GM19328 (cell line): ENCODE measurements around the gene STXBP1.

Experiments used
- ATAC-seq: cut with Tn5 transposase; IDR thresholded peaks from one replicate; pipeline ENCODE4 v1.9.1; 2021; ENCODE audit warnings: mild to moderate bottlenecking, moderate library complexity; ENCODE audit not compliant: unreplicated experiment

Gene STXBP1

DNA sequence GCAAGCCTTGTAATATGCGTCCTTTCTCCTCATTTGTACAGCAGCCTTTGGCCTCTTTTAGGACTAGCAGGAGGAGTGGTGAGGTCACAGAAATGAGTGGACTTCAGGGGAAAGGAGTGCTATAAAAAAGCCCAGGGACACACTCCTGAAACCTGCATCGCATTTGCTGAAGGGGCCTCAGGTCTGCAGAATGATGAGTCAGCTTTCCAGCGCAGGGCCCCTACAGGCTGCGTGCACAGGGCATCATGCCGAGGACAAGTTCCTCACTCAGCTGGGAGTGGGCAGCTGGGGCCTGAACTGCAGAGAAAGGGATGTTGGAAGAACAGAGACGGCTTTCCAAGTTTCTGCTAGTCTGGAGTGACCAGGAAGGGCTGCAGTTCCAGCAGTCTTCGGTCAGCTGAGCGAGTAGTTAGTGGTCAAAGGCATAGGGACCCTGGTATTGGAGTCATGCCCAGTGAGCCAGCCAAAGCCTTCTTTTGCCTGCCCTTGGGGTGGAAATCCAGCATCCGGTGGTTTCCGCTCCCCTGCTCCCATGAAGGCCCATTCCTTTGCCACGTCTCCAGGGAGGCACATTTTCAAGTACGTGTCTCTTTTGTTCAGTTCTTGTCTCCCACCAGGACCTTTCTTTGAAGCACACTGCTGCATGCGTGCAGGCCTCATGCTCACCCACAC lies 77.4 kb downstream of the STXBP1 start:
- no peak for ATAC-seq

DNA sequence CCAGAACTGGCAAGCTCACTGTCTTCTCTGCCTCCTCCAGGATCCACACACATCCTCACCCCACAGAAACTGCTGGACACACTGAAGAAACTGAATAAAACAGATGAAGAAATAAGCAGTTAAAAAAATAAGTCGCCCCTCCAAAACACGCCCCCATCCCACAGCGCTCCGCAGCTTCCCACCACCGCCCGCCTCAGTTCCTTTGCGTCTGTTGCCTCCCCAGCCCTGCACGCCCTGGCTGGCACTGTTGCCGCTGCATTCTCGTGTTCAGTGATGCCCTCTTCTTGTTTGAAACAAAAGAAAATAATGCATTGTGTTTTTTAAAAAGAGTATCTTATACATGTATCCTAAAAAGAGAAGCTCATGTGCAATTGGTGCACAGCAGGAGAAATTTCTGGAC lies 78.7 kb downstream of the STXBP1 start:
- no peak for ATAC-seq

GRCh38 chr9:127692071-127692470 lies 80.0 kb downstream of the STXBP1 start:
- ATAC-seq: no peak

- ATAC-seq: no peak
Observed at GRCh38 chr9:127693143-127693542, 81.1 kb downstream of the STXBP1 start.

GRCh38 chr9:127693697-127694096 lies 81.6 kb downstream of the STXBP1 start:
- no peak for ATAC-seq

DNA sequence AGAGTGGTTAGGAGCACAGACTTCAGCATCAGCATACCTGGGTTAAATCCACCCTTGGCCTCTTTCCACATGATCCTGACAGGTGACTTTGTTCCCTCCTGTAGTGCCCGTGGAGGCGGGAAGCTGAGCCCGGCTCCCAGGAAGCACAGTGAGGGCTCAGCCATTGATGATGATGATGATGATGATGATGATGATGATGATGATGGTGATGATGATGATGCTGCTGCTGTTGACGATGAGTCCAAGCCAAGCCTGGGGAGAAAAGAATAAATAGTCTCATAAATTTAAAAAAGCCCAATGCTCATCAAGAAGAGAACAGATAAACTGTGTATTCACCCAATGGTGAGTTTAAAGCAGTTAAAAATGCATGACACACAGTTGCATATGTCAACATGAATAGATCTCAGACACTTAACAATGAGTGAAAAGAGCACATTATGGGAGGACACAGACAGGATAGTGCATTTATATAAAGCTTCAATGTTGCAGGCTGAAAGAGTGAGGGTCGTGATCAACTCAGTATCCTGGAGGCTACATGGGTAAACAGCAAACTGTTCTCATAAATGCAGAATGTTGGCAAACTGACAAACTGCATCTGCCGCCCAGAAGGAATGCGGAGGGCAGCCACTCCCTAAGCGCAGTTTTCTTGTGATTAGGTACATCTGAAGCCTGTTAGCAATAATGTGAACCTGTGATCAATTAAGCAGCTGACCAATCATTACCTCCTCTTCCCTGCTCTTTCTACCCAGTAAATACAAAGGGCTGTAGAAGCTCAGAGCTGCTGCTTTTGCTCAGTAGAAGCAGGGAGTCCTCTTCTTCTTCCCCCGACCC lies 83.0 kb downstream of the STXBP1 start:
- ATAC-seq: no peak

GRCh38 chr9:127697575-127697974 lies 85.5 kb downstream of the STXBP1 start:
- ATAC-seq: no peak

GRCh38 chr9:127698386-127698785 lies 86.3 kb downstream of the STXBP1 start:
- ATAC-seq: no peak

GRCh38 chr9:127698985-127699670 lies 87.1 kb downstream of the STXBP1 start:
- ATAC-seq: peak; percentile 91

GRCh38 chr9:127700140-127700539 lies 88.1 kb downstream of the STXBP1 start:
- ATAC-seq: no peak

DNA sequence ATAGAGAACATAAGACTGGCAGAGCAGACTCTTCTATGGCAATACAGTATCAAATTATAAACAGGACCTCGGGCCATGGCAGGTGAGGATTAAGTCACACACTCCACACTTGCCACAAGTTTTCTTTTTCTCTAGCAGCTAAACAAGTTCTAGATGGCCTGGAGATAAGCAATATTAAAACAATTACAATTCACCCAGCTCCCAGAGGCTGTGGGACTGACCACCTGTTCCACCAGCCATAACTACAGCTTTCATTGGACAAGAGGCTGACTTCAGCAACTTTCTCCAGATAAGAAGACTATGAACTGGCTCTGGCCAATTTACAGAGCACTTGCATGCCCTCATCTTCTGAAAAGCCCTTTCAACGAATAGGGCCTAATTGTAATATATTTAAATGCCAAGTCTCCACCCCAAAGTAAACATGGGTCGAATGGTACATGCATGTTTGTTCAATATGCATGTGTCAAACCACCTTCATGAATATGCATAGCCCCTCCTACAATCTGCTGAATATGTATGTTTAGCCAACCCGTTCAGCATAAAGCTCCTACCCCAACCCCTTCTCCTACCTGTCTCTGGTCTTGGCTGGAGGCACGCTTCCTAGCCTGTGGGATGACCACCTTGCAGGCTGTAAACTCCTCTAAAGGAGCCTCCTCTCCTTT lies 88.6 kb downstream of the STXBP1 start:
- ATAC-seq: no peak

DNA sequence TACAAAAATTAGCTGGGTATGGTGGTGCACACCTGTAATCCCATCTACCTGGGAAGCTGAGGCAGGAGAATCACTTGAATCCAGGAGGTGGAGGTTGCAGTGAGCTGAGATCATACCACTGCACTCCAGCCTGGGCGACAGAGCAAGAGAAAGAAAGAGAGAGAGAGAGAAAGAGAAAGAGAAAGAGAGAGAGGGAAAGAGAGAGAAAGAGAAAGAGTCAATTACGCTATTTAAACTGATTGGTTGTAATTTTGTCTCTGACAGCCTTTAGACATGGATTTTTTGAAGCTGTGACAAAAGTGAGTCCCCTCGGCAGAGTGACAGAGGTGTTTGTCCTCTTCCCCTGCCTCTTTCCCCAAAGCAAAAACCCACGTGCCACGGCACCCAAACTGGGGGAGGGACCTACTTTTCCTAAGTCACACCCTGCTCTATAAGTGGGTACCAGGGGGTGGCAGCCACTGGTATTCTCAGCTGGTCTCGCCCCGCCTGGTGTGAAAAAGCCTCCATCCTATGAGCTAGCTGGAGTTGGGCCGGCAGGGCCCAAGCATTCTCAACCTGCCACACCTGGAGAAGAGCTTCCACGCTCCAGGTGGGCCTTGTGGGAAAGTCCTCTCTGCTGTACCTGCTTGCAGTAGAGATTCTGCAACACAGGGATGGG lies 91.3 kb downstream of the STXBP1 start:
- ATAC-seq: no peak

DNA sequence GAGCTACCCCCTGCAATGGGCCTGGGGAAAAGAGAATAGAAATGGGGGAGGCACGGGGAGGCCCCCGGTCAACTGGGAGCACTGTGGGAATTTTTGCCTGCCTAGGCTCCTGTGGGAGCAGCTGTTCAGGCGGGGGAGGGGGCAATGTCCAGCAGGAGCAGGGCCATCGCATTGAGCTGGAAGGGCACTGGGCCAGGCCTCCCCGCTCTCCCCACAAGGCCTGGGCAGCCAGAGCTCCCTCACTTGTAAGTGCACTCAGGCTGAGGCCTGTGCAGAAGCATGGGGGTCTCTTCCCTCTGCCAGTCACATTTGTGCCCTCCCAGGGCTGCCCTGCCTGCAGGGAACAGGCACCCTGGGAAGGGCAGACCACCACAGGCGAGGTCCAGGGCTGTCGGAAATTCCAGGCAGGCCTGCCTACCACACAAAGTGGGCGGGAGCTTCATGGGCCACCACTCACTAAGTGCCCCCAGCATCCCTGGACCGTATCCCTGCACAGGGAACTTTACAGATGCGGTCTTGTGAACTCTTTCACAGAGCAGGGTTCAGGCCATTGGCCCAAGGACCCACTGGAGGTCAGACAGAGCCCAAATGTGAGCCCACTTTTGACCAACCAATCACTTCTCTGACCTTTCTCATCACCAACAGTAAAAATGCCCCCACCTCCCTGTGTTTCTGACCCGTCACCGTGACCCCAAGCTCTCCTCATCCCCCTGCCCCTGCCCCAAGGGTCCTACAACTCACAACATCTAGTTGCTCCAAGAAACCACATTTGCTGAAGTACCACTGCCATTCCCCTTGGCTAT lies 93.7 kb downstream of the STXBP1 start:
- ATAC-seq: no peak

GRCh38 chr9:127706836-127707241 lies 94.8 kb downstream of the STXBP1 start, which contains the start of gene CFAP157:
CFAP157 (plus strand) TSS chr9:127706988; CDS start chr9:127707032, 44 bp downstream.
- ATAC-seq: no peak

DNA sequence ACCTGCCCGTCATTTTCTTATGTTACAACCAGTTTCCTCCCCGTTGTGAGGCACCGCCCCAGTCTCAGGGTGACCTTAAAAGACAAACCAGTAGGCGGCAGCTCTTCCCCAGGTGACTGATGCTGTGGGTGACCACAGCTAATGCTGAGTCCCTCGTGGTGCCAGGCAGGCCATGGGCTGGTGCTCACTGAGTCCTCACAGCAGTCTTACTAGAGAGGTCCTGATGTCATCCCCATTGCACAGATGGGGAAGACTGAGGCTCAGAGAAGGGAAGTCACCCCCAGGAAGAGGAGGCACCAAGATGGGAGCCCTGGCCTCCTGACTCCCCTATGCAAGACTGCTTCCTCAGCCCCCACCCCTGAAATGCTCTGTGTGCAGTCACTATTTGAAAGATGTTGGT lies 95.7 kb downstream of the STXBP1 start:
- no peak for ATAC-seq

GRCh38 chr9:127708952-127709587 lies 97.0 kb downstream of the STXBP1 start:
- ATAC-seq: no peak

DNA sequence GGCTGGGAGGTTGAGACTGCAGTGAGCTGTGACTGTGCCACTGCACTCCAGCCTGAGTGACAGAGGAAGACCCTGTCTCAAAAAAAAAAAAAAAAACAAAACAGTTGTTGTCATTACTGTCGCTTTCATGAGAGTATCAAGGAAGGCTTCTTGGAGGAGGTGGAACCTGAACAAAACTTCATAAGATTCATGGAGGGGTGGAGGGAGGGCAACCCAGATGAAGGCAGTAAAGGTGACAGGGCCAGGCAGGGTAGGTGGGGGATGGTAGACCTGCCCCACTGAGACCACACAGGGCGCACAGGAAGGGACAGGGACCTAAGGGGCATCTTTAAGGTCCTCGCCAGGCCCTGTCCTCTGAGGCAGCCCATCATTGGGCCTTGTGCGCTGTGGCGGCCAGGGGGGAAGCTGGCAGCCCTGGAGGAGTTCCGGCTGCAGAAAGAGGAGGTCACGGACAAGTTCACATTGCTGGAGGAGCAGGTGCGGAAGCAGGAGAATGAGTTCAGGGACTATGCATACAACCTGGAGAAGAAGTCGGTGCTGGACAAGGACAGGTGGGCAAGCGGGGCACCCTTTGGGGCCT lies 98.2 kb downstream of the STXBP1 start:
- ATAC-seq: no peak

- ATAC-seq: no peak
Observed at GRCh38 chr9:127711226-127711701, 99.2 kb downstream of the STXBP1 start.

DNA sequence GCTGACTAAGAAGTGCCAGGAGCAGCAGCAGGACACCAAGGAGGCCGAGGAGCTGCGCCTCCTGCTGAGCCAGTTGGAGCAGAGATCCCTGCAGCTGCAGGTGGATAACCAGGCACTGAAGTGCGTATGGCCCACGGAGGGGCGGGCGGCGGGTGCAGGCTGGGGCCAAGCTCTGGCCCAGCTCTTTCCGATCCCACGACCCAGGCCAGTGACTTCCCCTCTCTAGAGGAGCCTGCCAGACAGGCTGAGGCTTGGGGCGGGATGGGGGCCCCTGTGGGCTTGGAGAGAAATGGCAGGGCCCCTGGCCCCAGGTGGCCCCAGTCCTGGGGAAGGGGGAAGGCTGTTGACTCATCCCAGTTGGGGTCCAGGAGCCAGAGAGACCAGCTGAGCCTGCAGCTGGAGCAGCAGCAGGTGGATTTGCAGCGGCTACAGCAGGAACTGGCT lies 99.8 kb downstream of the STXBP1 start:
- ATAC-seq: no peak
